ENCODE measurements around the gene NDUFS1.
"Not testable (repeated sequence)": the region's sequence is repeated elsewhere in the genome, so short reads cannot be mapped to it uniquely, and the experiment has no call there.

- not testable (repeated sequence) for TF ChIP-seq CSDC2 (CRISPR knock-in tag; IDR thresholded peaks at IDR 0.05); BACH2 (CRISPR knock-in tag; IDR thresholded peaks at IDR 0.05; ENCODE audit: borderline replicate concordance); PATZ1 (CRISPR knock-in tag; IDR thresholded peaks at IDR 0.05; ENCODE audit: borderline replicate concordance); TSHZ2 (CRISPR knock-in tag; IDR thresholded peaks at IDR 0.05); ZFP3 (CRISPR knock-in tag; IDR thresholded peaks at IDR 0.05); ARNTL (CRISPR knock-in tag; IDR thresholded peaks at IDR 0.05; ENCODE audit: borderline replicate concordance, low read depth)
These were observed 81.4 kb downstream of the NDUFS1 start for GRCh38 chr2:206077879-206078278.
